BE2C (cell line): ENCODE results near the gene ZBTB8OS.
"Not testable (repeated sequence)": the region's sequence is repeated elsewhere in the genome, so short reads cannot be mapped to it uniquely, and the experiment has no call there.

ENCODE experiments used
- DNase-seq: peaks from one replicate; pipeline ENCODE4 v3.0.0-alpha.2; 2020
- H3K27me3 ChIP-seq: fragments of 250-450 bp; sonication (Bioruptor Pico); 2 replicates; pipeline ENCODE4 v1.5.1; 2020; ENCODE audit warnings: mild to moderate bottlenecking
- H3K36me3 ChIP-seq: fragments of 250-450 bp; sonication (Bioruptor Pico); 2 replicates; pipeline ENCODE4 v1.5.1; 2020; ENCODE audit warnings: mild to moderate bottlenecking
- H3K4me1 ChIP-seq: fragments of 250-450 bp; sonication (Bioruptor Pico); 2 replicates; pipeline ENCODE4 v1.5.1; 2020
- H3K4me3 ChIP-seq: 2 replicates; pipeline ENCODE4 v1.5.1; 2011; ENCODE audit warnings: low read depth, low read length
- H3K9me3 ChIP-seq: fragments of 250-450 bp; sonication (Bioruptor Pico); 2 replicates; pipeline ENCODE4 v1.5.1; 2020
- TF ChIP-seq, protein P1 (sequence below): IDR thresholded peaks from 2 replicates; pipeline ENCODE4 v1.5.1; 2012; ENCODE audit warnings: mild to moderate bottlenecking, low read depth, low read length

The ZBTB8OS gene

DNA sequence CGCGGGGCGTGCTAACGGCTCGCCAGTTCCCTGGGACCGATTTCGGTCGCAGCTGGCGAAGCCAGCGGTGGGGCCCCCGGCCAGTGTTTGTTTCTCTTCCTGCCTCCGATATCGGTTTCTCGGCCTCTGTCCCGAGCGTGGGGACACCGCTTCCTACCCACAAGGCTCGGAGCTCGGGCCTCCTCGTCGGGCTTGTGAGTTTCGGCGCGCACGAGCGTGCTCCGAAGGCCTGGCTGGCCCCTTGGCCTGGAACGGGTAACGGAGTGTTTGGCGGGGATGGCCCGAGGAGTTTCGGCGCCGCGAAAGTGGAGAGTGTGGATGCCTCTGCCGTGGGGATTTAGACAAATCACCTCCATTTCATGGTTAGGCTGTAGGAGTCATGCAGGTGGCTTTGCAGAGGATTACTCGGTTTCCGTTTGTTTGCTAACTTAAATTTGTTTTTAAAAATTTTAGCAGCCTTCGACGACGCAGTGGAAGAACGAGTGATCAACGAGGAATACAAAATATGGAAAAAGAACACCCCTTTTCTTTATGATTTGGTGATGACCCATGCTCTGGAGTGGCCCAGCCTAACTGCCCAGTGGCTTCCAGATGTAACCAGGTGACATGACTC lies 1.2 kb upstream of the ZBTB8OS start:
- H3K36me3 ChIP-seq, result peaks cover 30% of the 10 kb centered on the region
- peak overlapping the region; percentile 79 for H3K4me3 ChIP-seq
- TF ChIP-seq, protein P1, sequence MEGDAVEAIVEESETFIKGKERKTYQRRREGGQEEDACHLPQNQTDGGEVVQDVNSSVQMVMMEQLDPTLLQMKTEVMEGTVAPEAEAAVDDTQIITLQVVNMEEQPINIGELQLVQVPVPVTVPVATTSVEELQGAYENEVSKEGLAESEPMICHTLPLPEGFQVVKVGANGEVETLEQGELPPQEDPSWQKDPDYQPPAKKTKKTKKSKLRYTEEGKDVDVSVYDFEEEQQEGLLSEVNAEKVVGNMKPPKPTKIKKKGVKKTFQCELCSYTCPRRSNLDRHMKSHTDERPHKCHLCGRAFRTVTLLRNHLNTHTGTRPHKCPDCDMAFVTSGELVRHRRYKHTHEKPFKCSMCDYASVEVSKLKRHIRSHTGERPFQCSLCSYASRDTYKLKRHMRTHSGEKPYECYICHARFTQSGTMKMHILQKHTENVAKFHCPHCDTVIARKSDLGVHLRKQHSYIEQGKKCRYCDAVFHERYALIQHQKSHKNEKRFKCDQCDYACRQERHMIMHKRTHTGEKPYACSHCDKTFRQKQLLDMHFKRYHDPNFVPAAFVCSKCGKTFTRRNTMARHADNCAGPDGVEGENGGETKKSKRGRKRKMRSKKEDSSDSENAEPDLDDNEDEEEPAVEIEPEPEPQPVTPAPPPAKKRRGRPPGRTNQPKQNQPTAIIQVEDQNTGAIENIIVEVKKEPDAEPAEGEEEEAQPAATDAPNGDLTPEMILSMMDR, result no peak
- H3K27me3 ChIP-seq, result no peaks in the 10 kb centered on the region
- no peaks in the 10 kb centered on the region for H3K9me3 ChIP-seq
- no peaks in the 10 kb centered on the region for H3K4me1 ChIP-seq
- no peak for DNase-seq

DNA sequence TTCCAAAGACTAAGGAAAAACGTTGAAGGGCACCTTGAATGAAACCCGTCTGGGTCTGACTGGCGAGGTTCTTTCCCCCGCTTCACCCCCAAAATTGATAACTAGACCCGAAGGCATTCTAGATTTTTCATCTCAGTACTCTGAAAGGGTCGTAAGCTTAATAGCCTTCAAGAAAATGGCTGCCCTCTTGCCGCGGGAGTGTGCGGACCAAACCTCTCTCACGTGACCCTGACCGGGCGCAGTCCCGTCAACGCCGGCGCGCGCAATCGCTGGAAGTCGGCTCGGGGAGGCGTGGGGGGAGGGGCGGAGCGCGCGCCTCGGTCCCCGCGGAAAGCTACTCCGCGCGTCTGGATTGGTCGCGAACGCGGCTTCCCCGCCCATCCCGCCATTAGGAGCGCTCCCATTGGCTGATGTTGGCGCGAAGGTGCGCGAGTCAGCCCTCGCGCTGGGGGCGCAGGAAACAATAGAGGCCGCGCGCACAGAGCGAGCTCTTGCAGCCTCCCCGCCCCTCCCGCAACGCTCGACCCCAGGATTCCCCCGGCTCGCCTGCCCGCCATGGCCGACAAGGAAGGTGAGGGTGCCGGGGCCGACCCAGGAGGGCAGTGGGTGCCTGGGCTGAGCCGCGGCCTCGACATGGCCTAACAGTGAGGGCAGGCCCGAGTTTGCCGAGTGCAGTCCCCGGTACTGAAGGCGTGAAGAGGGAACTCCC lies 556 bp upstream of the ZBTB8OS start, which contains the start of gene RBBP4:
RBBP4 (plus strand) TSS at position 457 of the 709 bp plus-strand sequence; CDS start at position 556, 99 bp downstream.
- Histone ChIP-seq H3K4me1 (no peaks in the 10 kb centered on the region), H3K36me3 (peaks cover 26% of the 10 kb centered on the region), H3K9me3 (no peaks in the 10 kb centered on the region), H3K4me3 (peak within 1 kb of the TSS; percentile 93), H3K27me3 (no peaks in the 10 kb centered on the region)
- peak; percentile 93 for DNase-seq
- TF ChIP-seq, protein P1, result no peak

DNA sequence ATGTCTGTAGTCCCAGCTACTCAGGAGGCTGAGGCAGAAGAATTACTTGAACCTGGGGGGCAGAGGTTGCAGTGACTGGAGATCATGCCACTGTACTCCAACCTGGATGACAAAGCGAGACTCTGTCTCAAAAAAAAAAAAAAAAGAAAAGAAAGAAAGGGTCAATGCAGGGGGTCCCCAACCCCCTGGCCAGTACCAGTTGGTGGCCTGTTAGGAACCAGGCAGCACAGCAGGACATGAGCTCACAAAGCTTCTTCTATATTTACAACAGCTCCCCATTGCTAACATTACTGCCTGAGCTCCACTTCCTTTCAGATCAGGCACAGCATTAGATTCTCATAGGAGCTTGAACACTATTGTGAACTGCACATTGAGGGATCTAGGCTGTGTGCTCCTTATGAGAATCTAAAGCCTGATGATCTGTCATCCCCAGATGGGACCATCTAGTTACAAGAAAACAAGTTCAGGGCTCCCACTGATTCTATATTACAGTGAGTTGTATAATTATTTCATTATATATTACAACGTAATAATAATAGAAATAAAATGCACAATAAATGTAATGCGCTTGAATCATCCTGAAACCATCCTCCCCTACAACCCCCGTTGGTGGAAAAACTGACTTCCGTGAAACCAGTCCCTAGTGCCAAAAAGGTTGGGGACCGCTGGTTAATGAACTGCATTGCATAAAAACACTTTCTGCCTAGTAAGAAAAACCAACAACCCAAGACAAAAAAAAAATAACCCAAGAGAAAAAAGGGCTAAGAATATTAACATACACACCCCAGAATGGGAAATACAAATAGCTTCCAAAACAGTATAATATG lies 2.8 kb downstream of the ZBTB8OS start:
- H3K4me3 ChIP-seq, result no peak overlapping the region
- no peaks in the 10 kb centered on the region for H3K4me1 ChIP-seq
- no peaks in the 10 kb centered on the region for H3K9me3 ChIP-seq
- H3K27me3 ChIP-seq, result no peaks in the 10 kb centered on the region
- TF ChIP-seq, protein P1, result no peak
- DNase-seq, result no peak
- peaks cover 9% of the 10 kb centered on the region for H3K36me3 ChIP-seq

DNA sequence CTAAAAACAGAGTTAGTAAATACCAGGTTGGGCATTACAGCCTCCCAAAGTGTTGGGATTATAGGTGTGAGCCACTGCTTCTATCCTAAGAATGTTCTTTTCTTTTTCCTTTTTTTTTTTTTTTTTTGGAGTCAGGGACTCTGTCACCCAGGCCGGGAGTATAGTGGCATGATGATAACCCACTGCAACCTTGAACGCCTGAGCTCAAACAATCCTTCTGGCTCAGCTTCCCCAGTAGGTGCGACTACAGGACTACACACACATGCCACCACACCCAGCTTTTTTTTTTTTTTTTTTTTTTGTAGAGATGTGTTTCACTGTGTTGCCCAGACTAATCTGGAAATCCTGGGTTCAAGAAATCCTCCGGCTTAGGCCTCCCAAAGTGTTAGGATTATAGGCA lies 5.9 kb downstream of the ZBTB8OS start:
- no peak for DNase-seq
- H3K4me1 ChIP-seq, result no peaks in the 10 kb centered on the region
- no peaks in the 10 kb centered on the region for H3K36me3 ChIP-seq
- H3K9me3 ChIP-seq, result no peaks in the 10 kb centered on the region
- H3K27me3 ChIP-seq, result no peaks in the 10 kb centered on the region
- no peak overlapping the region for H3K4me3 ChIP-seq
- TF ChIP-seq, protein P1, result no peak

DNA sequence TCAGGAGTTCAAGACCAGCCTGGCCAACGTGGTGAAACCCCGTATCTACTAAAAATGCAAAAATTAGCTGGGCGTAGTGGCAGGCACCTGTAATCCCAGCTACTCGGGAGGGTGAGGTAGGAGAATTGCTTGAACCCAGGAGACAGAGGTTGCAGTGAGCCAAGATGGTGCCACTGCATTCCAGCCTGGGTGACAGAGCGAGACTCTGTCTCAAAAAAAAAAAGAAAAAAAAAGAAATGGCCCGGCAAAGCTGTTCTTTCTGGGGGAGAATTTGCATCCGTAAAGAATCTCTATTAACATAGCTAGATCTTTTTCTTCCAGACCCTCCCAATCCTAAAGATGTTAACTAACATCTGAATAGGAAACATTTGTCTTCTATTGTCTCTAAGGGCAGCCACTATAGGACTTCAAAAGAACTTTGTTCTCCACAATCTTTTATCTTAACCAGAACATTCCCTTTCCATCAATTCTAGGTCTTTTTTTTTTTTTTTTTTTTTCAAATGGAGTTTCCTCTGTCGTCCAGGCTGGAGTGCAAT lies 8.0 kb downstream of the ZBTB8OS start:
- H3K4me3 ChIP-seq, DNase-seq, H3K27me3 ChIP-seq, H3K9me3 ChIP-seq, H3K36me3 ChIP-seq, H3K4me1 ChIP-seq: not testable (repeated sequence)

DNA sequence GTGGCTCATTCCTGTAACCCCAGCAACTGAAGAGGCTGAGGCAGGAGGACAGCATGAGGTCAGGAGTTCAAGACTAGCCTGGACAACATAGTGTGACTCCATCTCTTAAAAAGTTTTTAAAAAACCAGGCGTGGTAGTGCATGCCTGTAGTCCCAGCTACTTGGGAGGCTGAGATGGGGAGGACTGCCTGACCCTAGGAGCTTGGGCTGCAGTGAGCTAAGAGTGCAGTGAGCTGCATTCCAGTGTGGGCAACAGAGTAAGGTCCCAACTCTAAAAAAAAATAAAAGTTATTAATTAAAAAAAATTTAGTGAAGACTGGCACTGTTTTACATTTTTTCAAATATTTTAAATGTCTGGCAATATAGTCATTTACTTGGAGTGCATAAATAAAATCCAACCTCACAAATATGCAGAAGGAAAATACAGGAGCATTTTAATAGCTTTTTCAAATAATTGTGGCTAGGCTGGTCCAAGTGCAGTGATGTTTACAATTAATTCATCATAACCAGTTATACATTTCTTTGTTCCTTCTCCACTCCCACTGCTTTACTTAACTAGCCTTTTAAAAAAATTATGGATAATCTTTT lies 10.8 kb downstream of the ZBTB8OS start:
- no peaks in the 10 kb centered on the region for H3K27me3 ChIP-seq
- no peaks in the 10 kb centered on the region for H3K9me3 ChIP-seq
- TF ChIP-seq, protein P1, result no peak
- H3K4me1 ChIP-seq, result no peaks in the 10 kb centered on the region
- DNase-seq, result no peak
- no peaks in the 10 kb centered on the region for H3K36me3 ChIP-seq
- H3K4me3 ChIP-seq, result no peak overlapping the region
